GM12873 (cell line): ENCODE measurements around the gene OGDH.

ENCODE experiments used
- TF ChIP-seq, protein P1 (sequence below): IDR thresholded peaks from 2 replicates; pipeline ENCODE4 v1.5.1; 2012; ENCODE audit warnings: low read depth, mild to moderate bottlenecking, moderate library complexity, low read length, control low read depth; ENCODE audit not compliant: insufficient read depth; ENCODE audit errors: missing control alignments

The OGDH gene

DNA sequence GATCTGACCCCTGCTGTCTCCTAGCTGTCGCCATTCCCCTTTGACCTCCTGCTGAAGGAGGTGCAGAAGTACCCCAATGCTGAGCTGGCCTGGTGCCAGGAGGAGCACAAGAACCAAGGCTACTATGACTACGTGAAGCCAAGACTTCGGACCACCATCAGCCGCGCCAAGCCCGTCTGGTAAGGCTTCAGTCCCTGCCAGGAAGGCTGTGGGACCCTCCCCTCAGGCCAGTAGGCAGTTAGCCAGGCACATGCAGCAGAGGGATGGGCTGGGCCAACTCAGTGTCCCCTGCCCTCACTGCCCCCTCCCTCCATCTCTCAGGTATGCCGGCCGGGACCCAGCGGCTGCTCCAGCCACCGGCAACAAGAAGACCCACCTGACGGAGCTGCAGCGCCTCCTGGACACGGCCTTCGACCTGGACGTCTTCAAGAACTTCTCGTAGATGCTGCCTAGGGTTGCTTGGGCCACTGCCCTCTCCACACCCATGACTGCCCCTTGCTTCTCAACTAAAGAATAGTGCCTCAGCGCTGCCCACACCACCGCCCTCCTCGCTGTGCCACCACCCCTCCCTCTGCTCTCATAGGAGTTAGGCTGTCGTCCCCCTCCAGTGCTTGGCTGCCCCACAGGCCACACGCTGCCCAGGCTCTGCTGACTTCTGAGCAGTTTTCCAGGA, 101.3 kb downstream of the OGDH start:
- TF ChIP-seq, protein P1, sequence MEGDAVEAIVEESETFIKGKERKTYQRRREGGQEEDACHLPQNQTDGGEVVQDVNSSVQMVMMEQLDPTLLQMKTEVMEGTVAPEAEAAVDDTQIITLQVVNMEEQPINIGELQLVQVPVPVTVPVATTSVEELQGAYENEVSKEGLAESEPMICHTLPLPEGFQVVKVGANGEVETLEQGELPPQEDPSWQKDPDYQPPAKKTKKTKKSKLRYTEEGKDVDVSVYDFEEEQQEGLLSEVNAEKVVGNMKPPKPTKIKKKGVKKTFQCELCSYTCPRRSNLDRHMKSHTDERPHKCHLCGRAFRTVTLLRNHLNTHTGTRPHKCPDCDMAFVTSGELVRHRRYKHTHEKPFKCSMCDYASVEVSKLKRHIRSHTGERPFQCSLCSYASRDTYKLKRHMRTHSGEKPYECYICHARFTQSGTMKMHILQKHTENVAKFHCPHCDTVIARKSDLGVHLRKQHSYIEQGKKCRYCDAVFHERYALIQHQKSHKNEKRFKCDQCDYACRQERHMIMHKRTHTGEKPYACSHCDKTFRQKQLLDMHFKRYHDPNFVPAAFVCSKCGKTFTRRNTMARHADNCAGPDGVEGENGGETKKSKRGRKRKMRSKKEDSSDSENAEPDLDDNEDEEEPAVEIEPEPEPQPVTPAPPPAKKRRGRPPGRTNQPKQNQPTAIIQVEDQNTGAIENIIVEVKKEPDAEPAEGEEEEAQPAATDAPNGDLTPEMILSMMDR, result no peak

- TF ChIP-seq, protein P1, result no peak
Measured at GRCh38 chr7:44709011-44709915, 102.8 kb downstream of the OGDH start.

- TF ChIP-seq, protein P1, result no peak
Measured at GRCh38 chr7:44709945-44710596, 103.6 kb downstream of the OGDH start.

- TF ChIP-seq, protein P1, result no peak
Measured at GRCh38 chr7:44711528-44711927, 105.1 kb downstream of the OGDH start.

- TF ChIP-seq, protein P1, result no peak
Measured at GRCh38 chr7:44712012-44712411, 105.6 kb downstream of the OGDH start.

- TF ChIP-seq, protein P1, result no peak
Measured at GRCh38 chr7:44713141-44713540, 106.7 kb downstream of the OGDH start.
